OCI-LY3 (cell line): Measurements from ENCODE around the gene ABO.
"Not testable (repeated sequence)": the region's sequence is repeated elsewhere in the genome, so short reads cannot be mapped to it uniquely, and the experiment has no call there.

ENCODE experiments used
- H2AFZ ChIP-seq: fragments of 200-600, 300-600 bp; shearing (Covaris generic); 2 replicates; pipeline ENCODE4 v1.6.0; 2014; ENCODE audit warnings: antibody characterized with exemption, low read depth, low read length
- H3K27ac ChIP-seq: fragments of 200-600, 300-600 bp; sonication (generic); 2 replicates; pipeline ENCODE4 v1.5.1; 2014; ENCODE audit warnings: mild to moderate bottlenecking, low read length, moderate library complexity, mixed read lengths
- H3K27me3 ChIP-seq: fragments of 200-600, 300-600 bp; sonication (generic); 2 replicates; pipeline ENCODE4 v1.6.1; 2014; ENCODE audit warnings: low read depth, low read length, mixed read lengths
- H3K36me3 ChIP-seq: fragments of 200-600, 300-600 bp; sonication (generic); replicated peaks from 2 replicates; pipeline ENCODE3; 2014; ENCODE audit warnings: low read depth, low read length, mixed read lengths
- H3K4me1 ChIP-seq: fragments of 300-600, 200-600 bp; sonication (generic); 2 replicates; pipeline ENCODE4 v1.6.1; 2014; ENCODE audit warnings: low read length, mixed read lengths
- H3K4me2 ChIP-seq: fragments of 200-600, 300-600 bp; sonication (generic); 2 replicates; pipeline ENCODE4 v1.6.1; 2014; ENCODE audit warnings: low read length, mixed read lengths
- H3K4me3 ChIP-seq: fragments of 300-600, 200-600 bp; sonication (generic); 2 replicates; pipeline ENCODE4 v1.5.1; 2014; ENCODE audit warnings: antibody characterized with exemption, mild to moderate bottlenecking, low read length, moderate library complexity
- H3K79me2 ChIP-seq: fragments of 300-600, 200-600 bp; shearing (Covaris generic); 2 replicates; pipeline ENCODE4 v1.6.1; 2014; ENCODE audit warnings: mild to moderate bottlenecking, low read length, mixed read lengths
- H3K9ac ChIP-seq: fragments of 300-600, 200-600 bp; shearing (Covaris generic); 2 replicates; pipeline ENCODE4 v1.6.0; 2014; ENCODE audit warnings: mild to moderate bottlenecking, low read length, moderate library complexity
- H3K9me3 ChIP-seq: fragments of 200-600, 300-600 bp; shearing (Covaris generic); 2 replicates; pipeline ENCODE4 v1.6.1; 2014; ENCODE audit warnings: low read length, mixed read lengths; ENCODE audit not compliant: insufficient read depth
- H4K20me1 ChIP-seq: fragments of 200-600, 300-600 bp; sonication (generic); 2 replicates; pipeline ENCODE4 v1.6.1; 2016; ENCODE audit warnings: low read length, mixed read lengths; ENCODE audit not compliant: insufficient read depth
- CTCF ChIP-seq: fragments of 200-600, 300-600 bp; sonication (generic); IDR thresholded peaks from 2 replicates; pipeline ENCODE4 v1.5.1; 2014; ENCODE audit warnings: antibody characterized with exemption, low read length, low read depth
- EZH2phosphoT487 ChIP-seq: fragments of 200-600 bp; shearing (Covaris generic); IDR thresholded peaks from 2 replicates; pipeline ENCODE4 v1.6.1; 2018; ENCODE audit warnings: antibody characterized with exemption, mixed run types, low read depth

The ABO gene

GRCh38 chr9:133321411-133321935 is 46.5 kb upstream of the ABO start:
- H3K4me2 ChIP-seq, result no peak overlapping the region
- no peak overlapping the region for H3K27ac ChIP-seq
- H3K79me2 ChIP-seq, result no peaks in the 10 kb centered on the region
- H3K9me3 ChIP-seq, result no peaks in the 10 kb centered on the region
- H3K36me3 ChIP-seq, result no peaks in the 10 kb centered on the region
- no peak overlapping the region for H2AFZ ChIP-seq
- H3K4me3 ChIP-seq, result no peak overlapping the region
- no peaks in the 10 kb centered on the region for H3K4me1 ChIP-seq
- H3K9ac ChIP-seq, result no peak overlapping the region
- no peaks in the 10 kb centered on the region for H4K20me1 ChIP-seq
- H3K27me3 ChIP-seq, result no peaks in the 10 kb centered on the region
- TF ChIP-seq EZH2phosphoT487 (no peak), CTCF (no peak)

GRCh38 chr9:133320421-133320881 is 45.5 kb upstream of the ABO start:
- Histone ChIP-seq H3K4me3 (no peak overlapping the region), H3K36me3 (no peaks in the 10 kb centered on the region), H3K9ac (no peak overlapping the region), H3K9me3 (no peaks in the 10 kb centered on the region), H3K4me1 (no peaks in the 10 kb centered on the region), H3K27me3 (no peaks in the 10 kb centered on the region), H3K79me2 (no peaks in the 10 kb centered on the region), H3K4me2 (no peak overlapping the region), H4K20me1 (no peaks in the 10 kb centered on the region), H3K27ac (no peak overlapping the region), H2AFZ (no peak overlapping the region)
- TF ChIP-seq EZH2phosphoT487 (no peak), CTCF (no peak)

- not testable (repeated sequence) for H3K27ac ChIP-seq, H4K20me1 ChIP-seq, H3K27me3 ChIP-seq, H3K4me1 ChIP-seq, H2AFZ ChIP-seq, H3K9ac ChIP-seq, H3K9me3 ChIP-seq, H3K36me3 ChIP-seq, H3K4me3 ChIP-seq, H3K4me2 ChIP-seq, H3K79me2 ChIP-seq
These were observed 42.5 kb upstream of the ABO start for GRCh38 chr9:133317551-133317950.

GRCh38 chr9:133315997-133316396 is 41.0 kb upstream of the ABO start:
- Histone ChIP-seq H3K27me3 (no peaks in the 10 kb centered on the region), H3K4me3 (no peak overlapping the region), H3K27ac (no peak overlapping the region), H3K4me1 (no peaks in the 10 kb centered on the region), H3K4me2 (no peak overlapping the region), H2AFZ (no peak overlapping the region), H3K9ac (no peak overlapping the region), H3K36me3 (no peaks in the 10 kb centered on the region), H3K9me3 (no peaks in the 10 kb centered on the region), H4K20me1 (no peaks in the 10 kb centered on the region), H3K79me2 (no peaks in the 10 kb centered on the region)
- no peak for TF ChIP-seq EZH2phosphoT487
- no peak for TF ChIP-seq CTCF

- Histone ChIP-seq H3K4me2 (no peak overlapping the region), H2AFZ (no peak overlapping the region), H3K27ac (no peak overlapping the region), H3K9ac (no peak overlapping the region), H3K4me3 (no peak overlapping the region), H3K27me3 (no peaks in the 10 kb centered on the region), H3K9me3 (no peaks in the 10 kb centered on the region), H4K20me1 (no peaks in the 10 kb centered on the region), H3K4me1 (no peaks in the 10 kb centered on the region), H3K79me2 (no peaks in the 10 kb centered on the region), H3K36me3 (no peaks in the 10 kb centered on the region)
- TF ChIP-seq EZH2phosphoT487 (no peak), CTCF (no peak)
These were observed 34.6 kb upstream of the ABO start for GRCh38 chr9:133309608-133310007.
